ENCODE data around the gene HMGB2. TPM values are rescaled to one million over a fixed set of nuclear protein-coding genes. Genes with fewer than 3 reads are reported as not detected.

The HMGB2 gene
- polyA plus RNA-seq, 1 donor from 2014 or later = 184 TPM

DNA sequence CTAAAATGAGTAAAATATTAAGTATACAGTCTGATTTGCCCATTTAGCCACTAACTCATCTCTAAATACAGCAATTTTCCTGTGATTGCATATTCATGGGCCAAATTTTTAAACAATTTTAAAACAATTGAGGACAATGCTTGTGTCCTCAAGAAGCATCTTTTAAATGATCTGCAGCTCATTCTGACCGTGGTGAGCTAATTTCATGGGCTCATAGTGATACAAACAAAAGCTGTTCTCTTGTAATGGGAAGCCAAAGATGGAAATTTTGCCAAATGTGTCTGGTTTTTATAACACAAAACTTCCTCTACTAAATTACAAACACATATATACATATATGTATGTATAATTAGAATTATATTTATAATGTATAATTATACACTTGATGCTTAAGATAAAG lies 39.7 kb downstream of the HMGB2 start:
- Histone ChIP-seq H3K9me2 (ENCODE audit: insufficient read depth, low read length) (no peaks in the 10 kb centered on the region), H3K9ac (ENCODE audit: low read length) (no peak overlapping the region), H4K20me1 (ENCODE audit: insufficient read depth) (no peaks in the 10 kb centered on the region), H3K27ac (ENCODE audit: low read length) (no peak overlapping the region), H2AFZ (ENCODE audit: low read depth, low read length) (no peak overlapping the region), H3K4me3 (ENCODE audit: low read length) (no peak overlapping the region), H3K27me3 (ENCODE audit: insufficient read depth, low read depth, low read length) (no peaks in the 10 kb centered on the region), H3K4me2 (ENCODE audit: low read length) (no peak overlapping the region), H3K79me2 (replicated peaks; ENCODE audit: insufficient read depth, low read length) (no peaks in the 10 kb centered on the region), H3K36me3 (ENCODE audit: insufficient read depth, low read length) (no peaks in the 10 kb centered on the region), H3K9me3 (ENCODE audit: low read length) (no peaks in the 10 kb centered on the region), H3F3A (ENCODE audit: insufficient read depth, low read length, poor library complexity, severe bottlenecking) (no peaks in the 10 kb centered on the region)
- TF ChIP-seq RAD21 (conservative IDR thresholded peaks at IDR 0.05) (no peak), SMC3 (conservative IDR thresholded peaks at IDR 0.05; ENCODE audit: poor library complexity) (no peak), EZH2 (IDR thresholded peaks at IDR 0.05; ENCODE audit: borderline replicate concordance, insufficient read depth, low read length, poor library complexity, severe bottlenecking) (no peak), MXI1 (conservative IDR thresholded peaks at IDR 0.05; ENCODE audit: poor library complexity, severe bottlenecking) (no peak), POLR2AphosphoS5 (IDR thresholded peaks at IDR 0.05) (no peak), EP300 (conservative IDR thresholded peaks at IDR 0.05; ENCODE audit: poor library complexity, severe bottlenecking) (no peak), TAF1 (IDR thresholded peaks at IDR 0.05; ENCODE audit: low read depth) (no peak)
- TF ChIP-seq, protein P1, sequence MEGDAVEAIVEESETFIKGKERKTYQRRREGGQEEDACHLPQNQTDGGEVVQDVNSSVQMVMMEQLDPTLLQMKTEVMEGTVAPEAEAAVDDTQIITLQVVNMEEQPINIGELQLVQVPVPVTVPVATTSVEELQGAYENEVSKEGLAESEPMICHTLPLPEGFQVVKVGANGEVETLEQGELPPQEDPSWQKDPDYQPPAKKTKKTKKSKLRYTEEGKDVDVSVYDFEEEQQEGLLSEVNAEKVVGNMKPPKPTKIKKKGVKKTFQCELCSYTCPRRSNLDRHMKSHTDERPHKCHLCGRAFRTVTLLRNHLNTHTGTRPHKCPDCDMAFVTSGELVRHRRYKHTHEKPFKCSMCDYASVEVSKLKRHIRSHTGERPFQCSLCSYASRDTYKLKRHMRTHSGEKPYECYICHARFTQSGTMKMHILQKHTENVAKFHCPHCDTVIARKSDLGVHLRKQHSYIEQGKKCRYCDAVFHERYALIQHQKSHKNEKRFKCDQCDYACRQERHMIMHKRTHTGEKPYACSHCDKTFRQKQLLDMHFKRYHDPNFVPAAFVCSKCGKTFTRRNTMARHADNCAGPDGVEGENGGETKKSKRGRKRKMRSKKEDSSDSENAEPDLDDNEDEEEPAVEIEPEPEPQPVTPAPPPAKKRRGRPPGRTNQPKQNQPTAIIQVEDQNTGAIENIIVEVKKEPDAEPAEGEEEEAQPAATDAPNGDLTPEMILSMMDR (IDR thresholded peaks at IDR 0.05; ENCODE audit: poor library complexity, severe bottlenecking) = no peak
- TF ChIP-seq, protein P2, sequence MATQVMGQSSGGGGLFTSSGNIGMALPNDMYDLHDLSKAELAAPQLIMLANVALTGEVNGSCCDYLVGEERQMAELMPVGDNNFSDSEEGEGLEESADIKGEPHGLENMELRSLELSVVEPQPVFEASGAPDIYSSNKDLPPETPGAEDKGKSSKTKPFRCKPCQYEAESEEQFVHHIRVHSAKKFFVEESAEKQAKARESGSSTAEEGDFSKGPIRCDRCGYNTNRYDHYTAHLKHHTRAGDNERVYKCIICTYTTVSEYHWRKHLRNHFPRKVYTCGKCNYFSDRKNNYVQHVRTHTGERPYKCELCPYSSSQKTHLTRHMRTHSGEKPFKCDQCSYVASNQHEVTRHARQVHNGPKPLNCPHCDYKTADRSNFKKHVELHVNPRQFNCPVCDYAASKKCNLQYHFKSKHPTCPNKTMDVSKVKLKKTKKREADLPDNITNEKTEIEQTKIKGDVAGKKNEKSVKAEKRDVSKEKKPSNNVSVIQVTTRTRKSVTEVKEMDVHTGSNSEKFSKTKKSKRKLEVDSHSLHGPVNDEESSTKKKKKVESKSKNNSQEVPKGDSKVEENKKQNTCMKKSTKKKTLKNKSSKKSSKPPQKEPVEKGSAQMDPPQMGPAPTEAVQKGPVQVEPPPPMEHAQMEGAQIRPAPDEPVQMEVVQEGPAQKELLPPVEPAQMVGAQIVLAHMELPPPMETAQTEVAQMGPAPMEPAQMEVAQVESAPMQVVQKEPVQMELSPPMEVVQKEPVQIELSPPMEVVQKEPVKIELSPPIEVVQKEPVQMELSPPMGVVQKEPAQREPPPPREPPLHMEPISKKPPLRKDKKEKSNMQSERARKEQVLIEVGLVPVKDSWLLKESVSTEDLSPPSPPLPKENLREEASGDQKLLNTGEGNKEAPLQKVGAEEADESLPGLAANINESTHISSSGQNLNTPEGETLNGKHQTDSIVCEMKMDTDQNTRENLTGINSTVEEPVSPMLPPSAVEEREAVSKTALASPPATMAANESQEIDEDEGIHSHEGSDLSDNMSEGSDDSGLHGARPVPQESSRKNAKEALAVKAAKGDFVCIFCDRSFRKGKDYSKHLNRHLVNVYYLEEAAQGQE (IDR thresholded peaks at IDR 0.05; ENCODE audit: borderline replicate concordance) = no peak

DNA sequence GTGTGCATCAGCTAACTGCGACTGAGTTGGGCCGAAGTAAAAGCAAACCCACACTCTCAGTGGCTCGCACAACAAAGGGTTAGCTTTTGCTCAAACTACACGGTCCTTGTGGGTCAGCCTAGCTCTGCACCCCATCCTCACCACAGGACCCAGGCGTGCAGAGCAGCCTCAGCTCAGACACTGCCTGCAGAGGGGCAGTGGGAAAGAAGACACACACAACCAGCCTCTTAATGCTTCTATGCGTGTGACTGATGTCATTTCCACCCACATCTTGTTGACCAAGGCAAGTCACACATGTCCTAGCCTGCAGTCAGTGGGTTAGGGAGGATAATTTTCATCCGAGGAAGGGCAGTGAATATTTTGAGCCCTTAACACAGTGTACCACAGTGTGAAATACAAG lies 40.5 kb downstream of the HMGB2 start:
- Histone ChIP-seq H3K9me2 (ENCODE audit: insufficient read depth, low read length) (no peaks in the 10 kb centered on the region), H3K9ac (ENCODE audit: low read length) (no peak overlapping the region), H3F3A (ENCODE audit: insufficient read depth, low read length, poor library complexity, severe bottlenecking) (no peaks in the 10 kb centered on the region), H3K79me2 (replicated peaks; ENCODE audit: insufficient read depth, low read length) (no peaks in the 10 kb centered on the region), H3K4me3 (ENCODE audit: low read length) (no peak overlapping the region), H3K4me2 (ENCODE audit: low read length) (no peak overlapping the region), H3K9me3 (ENCODE audit: low read length) (no peaks in the 10 kb centered on the region), H3K36me3 (ENCODE audit: insufficient read depth, low read length) (no peaks in the 10 kb centered on the region), H4K20me1 (ENCODE audit: insufficient read depth) (no peaks in the 10 kb centered on the region), H2AFZ (ENCODE audit: low read depth, low read length) (no peak overlapping the region), H3K27ac (ENCODE audit: low read length) (no peak overlapping the region), H3K27me3 (ENCODE audit: insufficient read depth, low read depth, low read length) (no peaks in the 10 kb centered on the region)
- no peak for TF ChIP-seq MXI1 (conservative IDR thresholded peaks at IDR 0.05; ENCODE audit: poor library complexity, severe bottlenecking)
- no peak for TF ChIP-seq RAD21 (conservative IDR thresholded peaks at IDR 0.05)
- TF ChIP-seq, protein P2 (IDR thresholded peaks at IDR 0.05; ENCODE audit: borderline replicate concordance) = no peak
- TF ChIP-seq EZH2 (IDR thresholded peaks at IDR 0.05; ENCODE audit: borderline replicate concordance, insufficient read depth, low read length, poor library complexity, severe bottlenecking) = no peak
- TF ChIP-seq POLR2AphosphoS5 (IDR thresholded peaks at IDR 0.05) = no peak
- no peak for TF ChIP-seq TAF1 (IDR thresholded peaks at IDR 0.05; ENCODE audit: low read depth)
- TF ChIP-seq, protein P1 (IDR thresholded peaks at IDR 0.05; ENCODE audit: poor library complexity, severe bottlenecking) = no peak
- TF ChIP-seq EP300 (conservative IDR thresholded peaks at IDR 0.05; ENCODE audit: poor library complexity, severe bottlenecking) = no peak
- no peak for TF ChIP-seq SMC3 (conservative IDR thresholded peaks at IDR 0.05; ENCODE audit: poor library complexity)
